Astrocyte (in vitro differentiated cells and primary cell): ENCODE measurements around the gene EMX1. TPM values are rescaled to one million over a fixed set of nuclear protein-coding genes. Genes with fewer than 3 reads are reported as not detected.

ENCODE experiments used
- DNase-seq: peaks from one replicate; pipeline ENCODE4 v3.0.0-alpha.2; 2010; ENCODE audit warnings: low read depth
- FAIRE-seq: peaks from 2 replicates; lab custom pipeline; 2011; peaks lifted over from hg19 to GRCh38; lab: Jason Lieb, UNC
- H2AFZ ChIP-seq: 2 replicates; pipeline ENCODE4 v1.6.0; 2012; ENCODE audit warnings: low read depth, low read length, inconsistent platforms
- H3K27ac ChIP-seq: 2 replicates; pipeline ENCODE4 v1.5.1; 2011; ENCODE audit warnings: low read depth, low read length, inconsistent platforms
- H3K27me3 ChIP-seq: 2 replicates; pipeline ENCODE4 v1.6.0; 2011; ENCODE audit warnings: low read length, inconsistent platforms; ENCODE audit not compliant: insufficient read depth
- H3K36me3 ChIP-seq: 2 replicates; pipeline ENCODE4 v1.5.1; 2011; ENCODE audit warnings: low read length, inconsistent platforms; ENCODE audit not compliant: insufficient read depth
- H3K4me1 ChIP-seq: 2 replicates; pipeline ENCODE4 v1.5.1; 2011; ENCODE audit warnings: low read length, inconsistent platforms; ENCODE audit not compliant: insufficient read depth
- H3K4me2 ChIP-seq: 2 replicates; pipeline ENCODE4 v1.6.0; 2012; ENCODE audit warnings: low read length, inconsistent platforms
- H3K4me3 ChIP-seq: 2 replicates; pipeline ENCODE4 v1.5.1; 2011; ENCODE audit warnings: low read depth, mild to moderate bottlenecking, low read length, inconsistent platforms; ENCODE audit not compliant: insufficient read depth
- H3K79me2 ChIP-seq: 2 replicates; pipeline ENCODE4 v1.6.0; 2012; ENCODE audit warnings: mild to moderate bottlenecking, low read length, inconsistent platforms; ENCODE audit not compliant: insufficient read depth
- H3K9ac ChIP-seq: 2 replicates; pipeline ENCODE4 v1.6.0; 2012; ENCODE audit warnings: mild to moderate bottlenecking, low read length, inconsistent platforms
- H3K9me3 ChIP-seq: 2 replicates; pipeline ENCODE4 v1.5.1; 2012; ENCODE audit warnings: low read depth, mild to moderate bottlenecking, low read length, inconsistent platforms; ENCODE audit not compliant: insufficient read depth
- H4K20me1 ChIP-seq: 2 replicates; pipeline ENCODE4 v1.6.0; 2012; ENCODE audit warnings: low read length, inconsistent platforms; ENCODE audit not compliant: insufficient read depth
- H3K27ac Mint-ChIP-seq: one replicate; pipeline ENCODE4 v1.8.0; 2021; ENCODE audit warnings: mild to moderate bottlenecking, mixed read lengths; ENCODE audit not compliant: unreplicated experiment
- H3K27me3 Mint-ChIP-seq: one replicate; pipeline ENCODE4 v1.8.0; 2021; ENCODE audit warnings: low read depth, mixed read lengths; ENCODE audit not compliant: unreplicated experiment
- H3K36me3 Mint-ChIP-seq: one replicate; pipeline ENCODE4 v1.8.0; 2021; ENCODE audit warnings: low read depth, mixed read lengths; ENCODE audit not compliant: unreplicated experiment
- H3K4me1 Mint-ChIP-seq: one replicate; pipeline ENCODE4 v1.8.0; 2021; ENCODE audit warnings: low read depth, mixed read lengths; ENCODE audit not compliant: unreplicated experiment
- H3K4me3 Mint-ChIP-seq: one replicate; pipeline ENCODE4 v1.8.0; 2021; ENCODE audit warnings: mild to moderate bottlenecking, moderate library complexity, mixed read lengths; ENCODE audit not compliant: unreplicated experiment
- H3K9me3 Mint-ChIP-seq: one replicate; pipeline ENCODE4 v1.8.0; 2021; ENCODE audit warnings: mild to moderate bottlenecking, mixed read lengths; ENCODE audit not compliant: unreplicated experiment
- CTCF ChIP-seq: IDR thresholded peaks from 2 replicates; pipeline ENCODE4 v1.5.1; 2011; ENCODE audit warnings: low read depth, mild to moderate bottlenecking, inconsistent platforms, low read length, moderate library complexity; ENCODE audit not compliant: insufficient read depth
- EZH2 ChIP-seq: IDR thresholded peaks from 2 replicates; pipeline ENCODE4 v1.6.1; 2012; ENCODE audit warnings: mild to moderate bottlenecking, low read length, inconsistent platforms; ENCODE audit not compliant: insufficient read depth
- total RNA-seq: library from RNA; stranded (reverse); gene quantifications from 2 replicates; pipeline ENCODE4 v1.2.1, GENCODE V29; 2021

Gene EMX1
- total RNA-seq, 1 donor from 2014 or later: 0.48 TPM

GRCh38 chr2:72915907-72916742, 1.2 kb upstream of the EMX1 start:
- no peak overlapping the region for H3K27ac ChIP-seq
- H3K4me2 ChIP-seq: peak overlapping the region; percentile 70
- H3K79me2 ChIP-seq: no peaks in the 10 kb centered on the region
- H3K36me3 ChIP-seq: no peaks in the 10 kb centered on the region
- FAIRE-seq (no peak), DNase-seq (no peak)
- H3K27me3 Mint-ChIP-seq: peaks cover 72% of the 10 kb centered on the region
- H3K4me1 ChIP-seq: peaks cover 9% of the 10 kb centered on the region
- peaks cover 38% of the 10 kb centered on the region for H4K20me1 ChIP-seq
- no peaks in the 10 kb centered on the region for H3K36me3 Mint-ChIP-seq
- H3K4me3 ChIP-seq: no peak overlapping the region
- no peak for TF ChIP-seq CTCF
- no peak for TF ChIP-seq EZH2
- no peaks in the 10 kb centered on the region for H3K4me1 Mint-ChIP-seq
- no peaks in the 10 kb centered on the region for H3K9me3 ChIP-seq
- peaks cover 94% of the 10 kb centered on the region for H3K27me3 ChIP-seq
- H3K9me3 Mint-ChIP-seq: peaks cover 9% of the 10 kb centered on the region
- no peak overlapping the region for H3K4me3 Mint-ChIP-seq
- H3K27ac Mint-ChIP-seq: no peak overlapping the region
- peak overlapping the region; percentile 30 for H2AFZ ChIP-seq
- no peak overlapping the region for H3K9ac ChIP-seq

- no peaks in the 10 kb centered on the region for H3K4me1 Mint-ChIP-seq
- H3K27me3 Mint-ChIP-seq: peaks cover 72% of the 10 kb centered on the region
- H3K9me3 Mint-ChIP-seq: peaks cover 9% of the 10 kb centered on the region
- peak overlapping the region; percentile 34 for H3K4me3 Mint-ChIP-seq
- no peak overlapping the region for H3K4me3 ChIP-seq
- no peak overlapping the region for H3K27ac ChIP-seq
- no peaks in the 10 kb centered on the region for H3K79me2 ChIP-seq
- TF ChIP-seq EZH2: peak; percentile 86
- no peak for TF ChIP-seq CTCF
- H3K27me3 ChIP-seq: peaks cover 94% of the 10 kb centered on the region
- H3K27ac Mint-ChIP-seq: no peak overlapping the region
- H3K9ac ChIP-seq: no peak overlapping the region
- FAIRE-seq: no peak
- peak overlapping the region; percentile 30 for H2AFZ ChIP-seq
- peak overlapping the region; percentile 70 for H3K4me2 ChIP-seq
- no peaks in the 10 kb centered on the region for H3K36me3 Mint-ChIP-seq
- no peak for DNase-seq
- no peaks in the 10 kb centered on the region for H3K36me3 ChIP-seq
- no peaks in the 10 kb centered on the region for H3K9me3 ChIP-seq
- H3K4me1 ChIP-seq: peaks cover 9% of the 10 kb centered on the region
- H4K20me1 ChIP-seq: peaks cover 38% of the 10 kb centered on the region
Measured at GRCh38 chr2:72916743-72917137, 579 bp upstream of the EMX1 start.
